Measurements from ENCODE around the gene TUFM.

DNA sequence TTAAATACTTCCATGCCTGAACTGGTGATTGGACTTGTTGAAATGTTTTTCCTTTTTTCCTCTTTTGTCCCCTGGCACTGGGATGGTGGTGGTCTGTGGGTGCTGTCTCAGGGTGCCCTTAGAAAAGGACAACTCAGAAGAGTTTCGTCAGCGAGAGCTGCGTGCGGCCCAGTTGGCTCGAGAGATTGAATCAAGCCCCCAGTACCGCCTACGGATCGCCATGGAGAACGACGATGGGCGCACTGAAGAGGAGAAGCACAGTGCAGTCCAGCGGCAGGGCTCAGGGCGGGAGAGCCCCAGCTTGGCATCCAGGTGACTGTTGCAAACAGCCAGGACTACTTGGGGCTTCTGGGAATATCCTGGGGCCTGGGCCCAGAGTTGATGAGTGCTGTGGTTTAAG, 16.4 kb downstream of the TUFM start:
- TF ChIP-seq, protein P1, sequence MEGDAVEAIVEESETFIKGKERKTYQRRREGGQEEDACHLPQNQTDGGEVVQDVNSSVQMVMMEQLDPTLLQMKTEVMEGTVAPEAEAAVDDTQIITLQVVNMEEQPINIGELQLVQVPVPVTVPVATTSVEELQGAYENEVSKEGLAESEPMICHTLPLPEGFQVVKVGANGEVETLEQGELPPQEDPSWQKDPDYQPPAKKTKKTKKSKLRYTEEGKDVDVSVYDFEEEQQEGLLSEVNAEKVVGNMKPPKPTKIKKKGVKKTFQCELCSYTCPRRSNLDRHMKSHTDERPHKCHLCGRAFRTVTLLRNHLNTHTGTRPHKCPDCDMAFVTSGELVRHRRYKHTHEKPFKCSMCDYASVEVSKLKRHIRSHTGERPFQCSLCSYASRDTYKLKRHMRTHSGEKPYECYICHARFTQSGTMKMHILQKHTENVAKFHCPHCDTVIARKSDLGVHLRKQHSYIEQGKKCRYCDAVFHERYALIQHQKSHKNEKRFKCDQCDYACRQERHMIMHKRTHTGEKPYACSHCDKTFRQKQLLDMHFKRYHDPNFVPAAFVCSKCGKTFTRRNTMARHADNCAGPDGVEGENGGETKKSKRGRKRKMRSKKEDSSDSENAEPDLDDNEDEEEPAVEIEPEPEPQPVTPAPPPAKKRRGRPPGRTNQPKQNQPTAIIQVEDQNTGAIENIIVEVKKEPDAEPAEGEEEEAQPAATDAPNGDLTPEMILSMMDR (IDR thresholded peaks at IDR 0.05): no peak
- TF ChIP-seq EZH2 (IDR thresholded peaks at IDR 0.05) (no peak), EZH2phosphoT487 (IDR thresholded peaks at IDR 0.05) (no peak)
